Uterus (tissue), 4 donors: Measurements from ENCODE around the gene KBTBD3. TPM values are rescaled to one million over a fixed set of nuclear protein-coding genes. Genes with fewer than 3 reads are reported as not detected.
A peak's percentile ranks its signal among the peaks of the same experiment; 100 is the strongest.

ENCODE experiments used
- DNase-seq, 2 donors: peaks; one replicate each; pipeline ENCODE4 v3.0.0-alpha.2; 2019 to 2020
- H3K27ac ChIP-seq, 2 donors: fragments of 200-600 bp; sonication (generic); 1 replicate in 1 of 2; 2 replicates in 1 of 2; pipeline ENCODE4 v1.5.1; 2016 to 2018
- H3K27me3 ChIP-seq, 2 donors: fragments of 200-600 bp; sonication (generic); one replicate each; pipeline ENCODE4 v1.5.1; 2018 to 2019; ENCODE audit warnings: control low read depth in 1 of 2
- H3K36me3 ChIP-seq, 2 donors: fragments of 200-600 bp; sonication (generic); one replicate each; pipeline ENCODE4 v1.5.1; 2019; ENCODE audit warnings: control low read depth in 1 of 2
- H3K4me1 ChIP-seq, 2 donors: fragments of 200-600 bp; sonication (generic); one replicate each; pipeline ENCODE4 v1.5.1; 2018 to 2019; ENCODE audit warnings: control low read depth in 1 of 2
- H3K4me3 ChIP-seq, 2 donors: fragments of 200-600 bp; sonication (generic); 1 replicate in 1 of 2; 2 replicates in 1 of 2; pipeline ENCODE4 v1.5.1; 2018 to 2019; ENCODE audit warnings: mild to moderate bottlenecking in 1 of 2
- H3K9me3 ChIP-seq, 2 donors: fragments of 200-600 bp; sonication (generic); one replicate each; pipeline ENCODE4 v1.5.1; 2019; ENCODE audit warnings: control low read depth in 1 of 2
- CTCF ChIP-seq, 4 experiments: fragments of 200-600 bp in 2 of 4; fragments of 450-650 bp in 2 of 4; sonication (generic) in 2 of 4; IDR thresholded peaks; one replicate each; pipeline ENCODE4 v1.5.1; 2016 to 2019; ENCODE audit warnings: antibody characterized with exemption in 4 of 4, mild to moderate bottlenecking in 2 of 4, moderate library complexity in 1 of 4
- POLR2A ChIP-seq, 2 donors: fragments of 450-650 bp; IDR thresholded peaks; one replicate each; pipeline ENCODE4 v1.6.1; 2016; ENCODE audit warnings: antibody characterized with exemption in 2 of 2, mild to moderate bottlenecking in 1 of 2, moderate library complexity in 1 of 2
- intact Hi-C: fragments of 100-400 bp; cut with DNase I; formaldehyde crosslinking; loops from one replicate; pipeline ENCODE4 v1.15.1; 2023; ENCODE audit warnings: low total_unique reads
- total RNA-seq, 4 donors: library from RNA; depleted of rRNA in 3 of 4; stranded (reverse); fragments of >200 nt in 3 of 4; gene quantifications; one replicate each; pipeline versions ENCODE4 v1.1.0 to v1.2.4, GENCODE V29; 2014 to 2023
- donor health status: DM: yes; HTN: yes; CAD: no.

The KBTBD3 gene
- total RNA-seq, 4 donors from 2014 or later = 2.6 to 15.0 (median 8.5) TPM

GRCh38 chr11:106086850-106087249 lies 9.7 kb upstream of the KBTBD3 start:
- Histone ChIP-seq H3K27ac (peak overlapping the region; percentile 24 to 46), H3K4me3 (no peak overlapping the region), H3K4me1 (no peaks in the 10 kb centered on the region), H3K9me3 (no peaks in the 10 kb centered on the region), H3K27me3 (no peaks in the 10 kb centered on the region), H3K36me3 (no peaks in the 10 kb centered on the region)
- TF ChIP-seq POLR2A (IDR thresholded peaks at IDR 0.05) = no peak
- TF ChIP-seq CTCF (IDR thresholded peaks at IDR 0.05) = no peak
- intact Hi-C loops = no loop called here
- no peak for DNase-seq

GRCh38 chr11:106086135-106086534 lies 9.0 kb upstream of the KBTBD3 start:
- no peaks in the 10 kb centered on the region for H3K4me1 ChIP-seq
- no peak overlapping the region for H3K4me3 ChIP-seq
- no peak overlapping the region for H3K27ac ChIP-seq
- no peak for DNase-seq
- TF ChIP-seq CTCF (IDR thresholded peaks at IDR 0.05) = no peak
- TF ChIP-seq POLR2A (IDR thresholded peaks at IDR 0.05) = no peak
- H3K36me3 ChIP-seq = no peaks in the 10 kb centered on the region
- intact Hi-C loops = no loop called here
- H3K27me3 ChIP-seq = no peaks in the 10 kb centered on the region
- no peaks in the 10 kb centered on the region for H3K9me3 ChIP-seq

GRCh38 chr11:106082096-106082495 lies 4.9 kb upstream of the KBTBD3 start:
- no peak overlapping the region for H3K4me3 ChIP-seq
- peaks cover 9 to 14% of the 10 kb centered on the region in 2 donors for H3K4me1 ChIP-seq
- H3K27ac ChIP-seq = no peak overlapping the region
- intact Hi-C loops = no loop called here
- DNase-seq = no peak
- no peaks in the 10 kb centered on the region for H3K9me3 ChIP-seq
- H3K36me3 ChIP-seq = no peaks in the 10 kb centered on the region
- TF ChIP-seq CTCF (IDR thresholded peaks at IDR 0.05) = no peak
- no peak for TF ChIP-seq POLR2A (IDR thresholded peaks at IDR 0.05)
- H3K27me3 ChIP-seq = no peaks in the 10 kb centered on the region

GRCh38 chr11:106077609-106078455 lies 685 bp upstream of the KBTBD3 start, which contains the start of gene AASDHPPT:
AASDHPPT (plus strand) TSS chr11:106077662; CDS start chr11:106077711, 49 bp downstream.
- DNase-seq = peak in 1 of 2 donors; percentile 21
- peak within 1 kb of the TSS; percentile 74 to 91 for H3K4me3 ChIP-seq
- H3K27ac ChIP-seq = peak within 1 kb of the TSS; percentile 97 to 98
- peaks cover 9 to 14% of the 10 kb centered on the region in 2 donors for H3K4me1 ChIP-seq
- TF ChIP-seq CTCF (IDR thresholded peaks at IDR 0.05) = peak in 1 of 4 experiments; percentile 7
- peak in 1 of 2 donors; percentile 51 for TF ChIP-seq POLR2A (IDR thresholded peaks at IDR 0.05)
- intact Hi-C loops = no loop called here
- H3K27me3 ChIP-seq = no peaks in the 10 kb centered on the region
- no peaks in the 10 kb centered on the region for H3K36me3 ChIP-seq
- no peaks in the 10 kb centered on the region for H3K9me3 ChIP-seq
